ENCODE results near the gene CDR2L. TPM values are rescaled to one million over a fixed set of nuclear protein-coding genes. Genes with fewer than 3 reads are reported as not detected.
"Not testable (repeated sequence)": the region's sequence is repeated elsewhere in the genome, so short reads cannot be mapped to it uniquely, and the experiment has no call there.

The CDR2L gene
- polyA plus RNA-seq, 3 donors: 0.05 TPM; not detected in 2

DNA sequence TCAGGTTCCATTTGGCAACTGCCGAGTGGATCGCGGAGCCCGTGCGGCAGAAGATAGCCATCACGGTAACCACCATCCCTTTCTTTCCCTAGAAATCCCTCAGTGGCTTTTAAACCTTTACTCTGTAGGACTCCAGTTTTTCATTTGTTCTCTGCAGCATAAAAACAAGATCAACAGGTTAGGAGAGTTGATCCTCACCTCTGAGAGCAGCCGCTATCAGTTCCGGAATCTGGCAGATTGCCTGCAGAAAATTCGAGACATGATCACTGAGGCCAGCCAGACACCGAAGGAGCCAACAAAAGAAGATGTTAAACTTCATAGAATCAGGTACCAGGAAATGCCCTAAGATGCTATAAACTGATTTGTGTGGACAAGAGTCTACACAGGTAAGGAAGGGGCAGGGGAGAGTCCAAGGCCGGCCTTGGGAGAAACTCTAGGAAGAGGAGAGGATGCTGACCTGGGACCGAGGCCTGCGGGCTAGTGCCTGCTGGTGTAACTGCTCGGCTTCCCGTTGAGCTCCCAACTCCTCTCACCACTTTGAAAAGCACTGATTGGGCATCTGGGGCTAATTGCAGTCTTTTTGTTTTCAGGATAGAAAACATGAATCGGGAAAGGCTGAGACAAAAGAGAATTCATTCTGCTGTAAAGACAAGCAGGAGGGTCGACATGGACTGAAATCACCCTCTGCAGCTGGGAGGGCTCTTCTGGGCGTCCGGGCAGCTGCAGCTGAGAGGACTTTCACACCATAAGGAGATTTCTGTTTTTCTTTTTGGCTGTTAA, 33.1 kb downstream of the CDR2L start:
- TF ChIP-seq, protein P1, sequence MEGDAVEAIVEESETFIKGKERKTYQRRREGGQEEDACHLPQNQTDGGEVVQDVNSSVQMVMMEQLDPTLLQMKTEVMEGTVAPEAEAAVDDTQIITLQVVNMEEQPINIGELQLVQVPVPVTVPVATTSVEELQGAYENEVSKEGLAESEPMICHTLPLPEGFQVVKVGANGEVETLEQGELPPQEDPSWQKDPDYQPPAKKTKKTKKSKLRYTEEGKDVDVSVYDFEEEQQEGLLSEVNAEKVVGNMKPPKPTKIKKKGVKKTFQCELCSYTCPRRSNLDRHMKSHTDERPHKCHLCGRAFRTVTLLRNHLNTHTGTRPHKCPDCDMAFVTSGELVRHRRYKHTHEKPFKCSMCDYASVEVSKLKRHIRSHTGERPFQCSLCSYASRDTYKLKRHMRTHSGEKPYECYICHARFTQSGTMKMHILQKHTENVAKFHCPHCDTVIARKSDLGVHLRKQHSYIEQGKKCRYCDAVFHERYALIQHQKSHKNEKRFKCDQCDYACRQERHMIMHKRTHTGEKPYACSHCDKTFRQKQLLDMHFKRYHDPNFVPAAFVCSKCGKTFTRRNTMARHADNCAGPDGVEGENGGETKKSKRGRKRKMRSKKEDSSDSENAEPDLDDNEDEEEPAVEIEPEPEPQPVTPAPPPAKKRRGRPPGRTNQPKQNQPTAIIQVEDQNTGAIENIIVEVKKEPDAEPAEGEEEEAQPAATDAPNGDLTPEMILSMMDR (IDR thresholded peaks at IDR 0.05): no peak
- H3K27me3 ChIP-seq (ENCODE audit: control insufficient read depth in 2 of 2, insufficient read depth in 2 of 2, low read length in 2 of 2): no peaks in the 10 kb centered on the region
- intact Hi-C loops (cut with micrococcal nuclease): no loop called here
- Mint-ChIP-seq H3K27ac (no peak overlapping the region), H3K9me3 (peaks cover 3 to 10% (median 6%) of the 10 kb centered on the region in 7 donors), H3K4me1 (peaks cover 13% of the 10 kb centered on the region), H3K27me3 (ENCODE audit: low read depth in 3 of 3) (peaks cover 0 to 1% (median 0%) of the 10 kb centered on the region in 3 donors), H3K4me3 (no peak overlapping the region), H3K36me3 (peaks cover 60 to 72% of the 10 kb centered on the region in 2 donors)
- 93% methylated on average over 7 of the region's 19 CpGs for WGBS (ENCODE audit: insufficient coverage)
- H3K27ac ChIP-seq (ENCODE audit: low read depth in 1 of 2, low read length in 2 of 2): no peak overlapping the region
- H2AFZ ChIP-seq (ENCODE audit: insufficient read depth, low read depth, low read length, poor library complexity, severe bottlenecking): no peak overlapping the region
- H3K79me2 ChIP-seq (ENCODE audit: insufficient read depth, low read length): no peaks in the 10 kb centered on the region
- peaks cover 7% of the 10 kb centered on the region for H4K20me1 ChIP-seq (ENCODE audit: insufficient read depth, low read length)
- no peak overlapping the region for H3K9ac ChIP-seq (ENCODE audit: insufficient read depth, low read length, poor library complexity, severe bottlenecking)
- peaks cover 0 to 5% of the 10 kb centered on the region in 2 donors for H3K9me3 ChIP-seq (replicated peaks in 1 of 2; ENCODE audit: control insufficient read depth in 1 of 2, insufficient read depth in 1 of 2, low read length in 2 of 2)
- no peak for DNase-seq
- H3K4me2 ChIP-seq (replicated peaks; ENCODE audit: extremely low read depth, low read length, poor library complexity, severe bottlenecking): no peak overlapping the region
- H3K36me3 ChIP-seq (replicated peaks in 1 of 2; ENCODE audit: control insufficient read depth in 1 of 2, insufficient read depth in 2 of 2, low read length in 2 of 2): peaks cover 49 to 62% of the 10 kb centered on the region in 2 donors
- no peak overlapping the region for H3K4me3 ChIP-seq (replicated peaks in 1 of 3; ENCODE audit: low read depth in 2 of 3, low read length in 3 of 3)
- H3K4me1 ChIP-seq (ENCODE audit: control insufficient read depth in 1 of 2, insufficient read depth in 2 of 2, low read length in 2 of 2): peaks cover 5 to 6% of the 10 kb centered on the region in 2 donors

DNA sequence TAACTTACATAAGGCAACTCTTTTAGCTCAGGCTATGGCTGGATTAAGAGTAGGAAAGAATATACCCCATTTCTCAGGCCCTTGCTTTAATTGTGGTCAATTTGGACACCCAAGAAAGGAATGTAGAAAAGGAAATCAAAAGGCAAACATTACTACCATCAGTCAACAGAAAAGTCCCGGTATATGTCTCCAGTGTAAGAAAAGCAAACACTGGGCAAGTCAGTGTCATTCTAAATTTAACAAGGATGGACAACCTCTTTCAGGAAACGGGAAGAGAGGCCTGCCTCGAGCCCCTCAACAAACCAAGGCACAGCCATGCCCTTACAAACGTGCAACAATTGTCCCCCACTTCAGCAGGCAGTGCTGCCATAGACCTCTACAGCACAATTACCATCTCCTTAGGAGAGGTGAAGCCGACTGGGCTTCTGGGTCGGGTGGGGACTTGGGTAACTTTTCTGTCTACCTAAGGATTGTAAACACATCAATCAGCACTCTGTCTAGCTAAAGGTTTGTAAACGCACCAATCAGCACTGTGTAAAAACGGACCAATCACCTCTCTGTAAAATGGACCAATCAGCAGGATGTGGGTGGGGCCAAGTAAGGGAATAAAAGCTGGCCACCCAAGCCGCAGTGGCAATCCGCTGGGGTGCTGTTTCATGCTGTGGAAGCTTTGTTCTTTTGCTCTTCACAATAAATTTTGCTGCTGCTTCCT, 37.4 kb downstream of the CDR2L start:
- peak overlapping the region in 1 of 2 donors; percentile 66 for H3K4me3 Mint-ChIP-seq
- Histone ChIP-seq H3K9me3 (replicated peaks in 1 of 2; ENCODE audit: control insufficient read depth in 1 of 2, insufficient read depth in 1 of 2, low read length in 2 of 2) (peaks cover 0 to 9% of the 10 kb centered on the region in 2 donors), H3K27me3 (ENCODE audit: control insufficient read depth in 2 of 2, insufficient read depth in 2 of 2, low read length in 2 of 2) (no peaks in the 10 kb centered on the region), H4K20me1 (ENCODE audit: insufficient read depth, low read length) (no peaks in the 10 kb centered on the region), H3K79me2 (ENCODE audit: insufficient read depth, low read length) (no peaks in the 10 kb centered on the region), H3K4me3 (replicated peaks in 1 of 3; ENCODE audit: low read depth in 2 of 3, low read length in 3 of 3) (no peak overlapping the region), H3K9ac (ENCODE audit: insufficient read depth, low read length, poor library complexity, severe bottlenecking) (no peak overlapping the region), H3K36me3 (replicated peaks in 1 of 2; ENCODE audit: control insufficient read depth in 1 of 2, insufficient read depth in 2 of 2, low read length in 2 of 2) (peaks cover 28 to 30% of the 10 kb centered on the region in 2 donors), H2AFZ (ENCODE audit: insufficient read depth, low read depth, low read length, poor library complexity, severe bottlenecking) (peak overlapping the region; percentile 50), H3K4me1 (ENCODE audit: control insufficient read depth in 1 of 2, insufficient read depth in 2 of 2, low read length in 2 of 2) (peaks cover 18 to 27% of the 10 kb centered on the region in 2 donors), H3K27ac (ENCODE audit: low read depth in 1 of 2, low read length in 2 of 2) (no peak overlapping the region), H3K4me2 (replicated peaks; ENCODE audit: extremely low read depth, low read length, poor library complexity, severe bottlenecking) (no peak overlapping the region)
- TF ChIP-seq, protein P1 (IDR thresholded peaks at IDR 0.05): no peak
- DNase-seq: no peak
- H3K36me3 Mint-ChIP-seq: peaks cover 33 to 42% of the 10 kb centered on the region in 2 donors
- peak overlapping the region in 2 of 7 donors; percentile 8 to 38 for H3K27ac Mint-ChIP-seq
- WGBS (ENCODE audit: insufficient coverage): 70% methylated on average over 5 of the region's 10 CpGs
- H3K27me3 Mint-ChIP-seq (ENCODE audit: low read depth in 3 of 3): peaks cover 0 to 1% (median 0%) of the 10 kb centered on the region in 3 donors
- H3K4me1 Mint-ChIP-seq: peaks cover 38% of the 10 kb centered on the region
- H3K9me3 Mint-ChIP-seq: peaks cover 6 to 12% (median 8%) of the 10 kb centered on the region in 7 donors
- intact Hi-C loops (cut with micrococcal nuclease): no loop called here

DNA sequence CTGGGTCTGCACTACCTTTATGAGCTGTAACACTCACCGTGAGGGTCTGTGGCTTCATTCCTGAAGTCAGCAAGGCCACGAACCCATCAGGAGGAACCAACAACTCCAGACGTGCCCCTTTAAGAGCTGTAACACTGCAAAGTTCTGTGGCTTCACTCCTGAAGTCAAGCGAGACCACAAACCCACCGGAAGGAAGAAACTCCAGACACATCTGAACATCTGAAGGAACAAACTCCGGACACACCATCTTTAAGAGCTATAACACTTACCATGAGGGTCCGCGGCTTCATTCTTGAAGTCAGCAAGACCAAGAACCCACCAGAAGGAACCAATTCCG, 37.9 kb downstream of the CDR2L start:
- H3K27ac Mint-ChIP-seq: peak overlapping the region in 4 of 7 donors; percentile 8 to 38 (median 34)
- peaks cover 18 to 27% of the 10 kb centered on the region in 2 donors for H3K4me1 ChIP-seq (ENCODE audit: control insufficient read depth in 1 of 2, insufficient read depth in 2 of 2, low read length in 2 of 2)
- H3K4me3 Mint-ChIP-seq: peak overlapping the region in 1 of 2 donors; percentile 66
- H3K4me3 ChIP-seq (replicated peaks in 1 of 3; ENCODE audit: low read depth in 2 of 3, low read length in 3 of 3); H4K20me1 ChIP-seq (ENCODE audit: insufficient read depth, low read length); H3K27ac ChIP-seq (ENCODE audit: low read depth in 1 of 2, low read length in 2 of 2); H3K27me3 Mint-ChIP-seq (ENCODE audit: low read depth in 3 of 3); H3K4me2 ChIP-seq (replicated peaks; ENCODE audit: extremely low read depth, low read length, poor library complexity, severe bottlenecking); intact Hi-C loops (cut with micrococcal nuclease); DNase-seq; H3K27me3 ChIP-seq (ENCODE audit: control insufficient read depth in 2 of 2, insufficient read depth in 2 of 2, low read length in 2 of 2); H3K9ac ChIP-seq (ENCODE audit: insufficient read depth, low read length, poor library complexity, severe bottlenecking); H3K79me2 ChIP-seq (ENCODE audit: insufficient read depth, low read length): not testable (repeated sequence)
- H3K36me3 Mint-ChIP-seq: peaks cover 28 to 39% of the 10 kb centered on the region in 2 donors
- H3K9me3 ChIP-seq (replicated peaks in 1 of 2; ENCODE audit: control insufficient read depth in 1 of 2, insufficient read depth in 1 of 2, low read length in 2 of 2): peaks cover 2 to 15% of the 10 kb centered on the region in 2 donors
- H3K4me1 Mint-ChIP-seq: peaks cover 38% of the 10 kb centered on the region
- H2AFZ ChIP-seq (ENCODE audit: insufficient read depth, low read depth, low read length, poor library complexity, severe bottlenecking): peak overlapping the region; percentile 50
- H3K36me3 ChIP-seq (replicated peaks in 1 of 2; ENCODE audit: control insufficient read depth in 1 of 2, insufficient read depth in 2 of 2, low read length in 2 of 2): peaks cover 23 to 25% of the 10 kb centered on the region in 2 donors
- 8% methylated on average over 9 of the region's 9 CpGs for WGBS (ENCODE audit: insufficient coverage)
- H3K9me3 Mint-ChIP-seq: peaks cover 9 to 17% (median 13%) of the 10 kb centered on the region in 7 donors

All from CD14-positive monocyte (primary cell).